SH-SY5Y (cell line): ENCODE results near the gene NFIB.

ENCODE experiments used
- GATA2 ChIP-seq: IDR thresholded peaks from 2 replicates; pipeline ENCODE4 v1.6.1; 2011; ENCODE audit warnings: mild to moderate bottlenecking, low read depth, low read length
- GATA3 ChIP-seq: IDR thresholded peaks from 2 replicates; pipeline ENCODE4 v1.6.1; 2011; ENCODE audit warnings: low read depth, mild to moderate bottlenecking, low read length, moderate library complexity

- TF ChIP-seq GATA2 (no peak), GATA3 (no peak)
Measured at GRCh38 chr9:14209399-14210345, 104.3 kb downstream of the NFIB start.
